HepG2 (cell line): Measurements from ENCODE around the gene CAPS. TPM values are rescaled to one million over a fixed set of nuclear protein-coding genes. Genes with fewer than 3 reads are reported as not detected.

Experiments
- ATF5 ChIP-seq: sonication (generic); formaldehyde crosslinking; IDR thresholded peaks from 2 replicates; pipeline ENCODE4 v1.4.0; 2020; ENCODE audit warnings: mild to moderate bottlenecking, low read depth, missing genetic modification reagents
- ELF3 ChIP-seq: IDR thresholded peaks from 2 replicates; pipeline ENCODE4 v1.6.1; 2016; ENCODE audit warnings: missing genetic modification reagents, missing compliant biosample characterization
- FOSL2 ChIP-seq: sonication (generic); formaldehyde crosslinking; IDR thresholded peaks from 2 replicates; pipeline ENCODE4 v1.4.0; 2020; ENCODE audit warnings: missing genetic modification reagents
- FOXA1 ChIP-seq, 2 experiments: fragments of 450-650 bp in 1 of 2; sonication (generic) in 1 of 2; formaldehyde crosslinking in 1 of 2; IDR thresholded peaks; 2 replicates each; pipeline versions ENCODE4 v1.4.0 to v1.6.1; 2016 to 2020; ENCODE audit warnings: missing genetic modification reagents in 1 of 2
- HNRNPUL1 ChIP-seq: fragments of 200-400 bp; formaldehyde crosslinking; IDR thresholded peaks from 2 replicates; pipeline ENCODE4 v1.6.1; 2017; ENCODE audit warnings: low read depth, mild to moderate bottlenecking, low read length, moderate library complexity
- IRF2 ChIP-seq: IDR thresholded peaks from 2 replicates; pipeline ENCODE4 v1.6.1; 2018; ENCODE audit warnings: missing genetic modification reagents, missing compliant biosample characterization
- IRF9 ChIP-seq: sonication (generic); formaldehyde crosslinking; IDR thresholded peaks from 2 replicates; pipeline ENCODE4 v1.8.0; 2022; ENCODE audit warnings: missing genetic modification reagents, mild to moderate bottlenecking, borderline replicate concordance
- MAX ChIP-seq: IDR thresholded peaks from 2 replicates; pipeline ENCODE4 v1.6.1; 2012; ENCODE audit warnings: inconsistent platforms
- NCOA5 ChIP-seq: sonication (generic); formaldehyde crosslinking; IDR thresholded peaks from 2 replicates; pipeline ENCODE4 v1.4.0; 2020; ENCODE audit warnings: missing genetic modification reagents
- NFIB ChIP-seq: sonication (generic); formaldehyde crosslinking; IDR thresholded peaks from 2 replicates; pipeline ENCODE4 v1.9.0; 2021; ENCODE audit warnings: missing genetic modification reagents, mild to moderate bottlenecking, borderline replicate concordance
- NFKBIZ ChIP-seq: IDR thresholded peaks from 2 replicates; pipeline ENCODE4 v1.6.1; 2018; ENCODE audit warnings: missing genetic modification reagents, missing compliant biosample characterization
- NFRKB ChIP-seq: fragments of 450-650 bp; IDR thresholded peaks from 2 replicates; pipeline ENCODE4 v1.6.1; 2017
- NR2F6 ChIP-seq, 2 experiments: IDR thresholded peaks; 2 replicates each; pipeline ENCODE4 v1.6.1; 2016; ENCODE audit warnings: antibody characterized with exemption in 1 of 2, mild to moderate bottlenecking in 1 of 2
- PHF5A ChIP-seq: IDR thresholded peaks from one replicate; pipeline ENCODE4 v1.6.1; 2018; ENCODE audit warnings: low read depth, missing genetic modification reagents; ENCODE audit not compliant: unreplicated experiment
- PLSCR1 ChIP-seq: sonication (generic); formaldehyde crosslinking; IDR thresholded peaks from 2 replicates; pipeline ENCODE4 v1.5.0; 2020; ENCODE audit warnings: missing genetic modification reagents, mild to moderate bottlenecking, borderline replicate concordance
- STAG1 ChIP-seq: sonication (generic); formaldehyde crosslinking; IDR thresholded peaks from 2 replicates; pipeline ENCODE4 v1.4.0; 2020; ENCODE audit warnings: missing genetic modification reagents
- SUZ12 ChIP-seq: fragments of 150-350 bp; IDR thresholded peaks from 2 replicates; pipeline ENCODE4 v1.6.1; 2014; ENCODE audit warnings: low read depth, low read length
- TCF7 ChIP-seq: sonication (generic); IDR thresholded peaks from 2 replicates; pipeline ENCODE4 v1.6.1; 2016; ENCODE audit warnings: antibody characterized with exemption, low read depth
- TOE1 ChIP-seq: sonication (generic); formaldehyde crosslinking; IDR thresholded peaks from 2 replicates; pipeline ENCODE4 v1.4.0; 2020; ENCODE audit warnings: mild to moderate bottlenecking, missing genetic modification reagents
- ZBTB7A ChIP-seq: sonication (generic); formaldehyde crosslinking; IDR thresholded peaks from 2 replicates; pipeline ENCODE4 v1.8.0; 2022; ENCODE audit warnings: mild to moderate bottlenecking, missing genetic modification reagents
- ZKSCAN5 ChIP-seq: sonication (generic); formaldehyde crosslinking; IDR thresholded peaks from 2 replicates; pipeline ENCODE4 v1.5.1; 2020; ENCODE audit warnings: mild to moderate bottlenecking, missing genetic modification reagents
- ZNF251 ChIP-seq: sonication (generic); formaldehyde crosslinking; IDR thresholded peaks from 2 replicates; pipeline ENCODE4 v1.9.0; 2021; ENCODE audit warnings: mild to moderate bottlenecking, missing genetic modification reagents
- ZNF253 ChIP-seq: sonication (generic); formaldehyde crosslinking; IDR thresholded peaks from 2 replicates; pipeline ENCODE4 v1.8.0; 2022; ENCODE audit warnings: mild to moderate bottlenecking, missing genetic modification reagents, borderline replicate concordance
- ZNF557 ChIP-seq: sonication (generic); formaldehyde crosslinking; IDR thresholded peaks from 2 replicates; pipeline ENCODE4 v1.4.0; 2020; ENCODE audit warnings: missing genetic modification reagents
- ZNF580 ChIP-seq: IDR thresholded peaks from 2 replicates; pipeline ENCODE4 v1.6.1; 2016; ENCODE audit warnings: low read depth, borderline replicate concordance
- ZNF780A ChIP-seq: sonication (generic); formaldehyde crosslinking; IDR thresholded peaks from 2 replicates; pipeline ENCODE4 v1.8.0; 2022; ENCODE audit warnings: mild to moderate bottlenecking, missing genetic modification reagents, moderate library complexity
- ZNF790 ChIP-seq: sonication (generic); formaldehyde crosslinking; IDR thresholded peaks from 2 replicates; pipeline ENCODE4 v1.8.0; 2022; ENCODE audit warnings: missing genetic modification reagents, mild to moderate bottlenecking, borderline replicate concordance
- ZNF816 ChIP-seq: sonication (generic); formaldehyde crosslinking; IDR thresholded peaks from 2 replicates; pipeline ENCODE4 v1.8.0; 2022; ENCODE audit warnings: missing genetic modification reagents, mild to moderate bottlenecking, borderline replicate concordance
- ZNF83 ChIP-seq: sonication (generic); formaldehyde crosslinking; IDR thresholded peaks from 2 replicates; pipeline ENCODE4 v1.4.0; 2020; ENCODE audit warnings: missing genetic modification reagents, mild to moderate bottlenecking, borderline replicate concordance
- ZSCAN21 ChIP-seq: sonication (generic); formaldehyde crosslinking; IDR thresholded peaks from 2 replicates; pipeline ENCODE4 v1.8.0; 2022; ENCODE audit warnings: mild to moderate bottlenecking, missing genetic modification reagents, moderate library complexity, borderline replicate concordance
- polyA plus RNA-seq, 8 experiments: library from polyadenylated mRNA; depleted of rRNA in 3 of 8; stranded (reverse) in 7 of 8; unstranded in 1 of 8; fragments of >200 nt; fragmentation: Illumina TruSeq in 4 of 8; extraction: Trizol in 4 of 8; gene quantifications; 2 replicates each; pipeline versions ENCODE4 v1.2.1 to v1.2.3, GENCODE V29; 2011 to 2016; ENCODE audit warnings: low read depth in 4 of 8, missing spikeins in 1 of 8, mixed read lengths in 1 of 8; ENCODE audit not compliant: insufficient read depth in 1 of 8
- total RNA-seq, 5 experiments: library from RNA; depleted of rRNA; stranded (reverse); fragments of >200 nt; fragmentation: Illumina TruSeq; extraction: Trizol; gene quantifications; 2 replicates each; pipeline ENCODE4 v1.2.3, GENCODE V29; 2016; ENCODE audit warnings: low read depth in 1 of 5

Gene CAPS
- total and polyA plus RNA-seq, 2 of the 13 experiments (the other 11 are each of a cell fraction or from before 2014, with no cell fraction given): 3.1 TPM

GRCh38 chr19:5870986-5871394 is 43.1 kb upstream of the CAPS start (continued):
- TF ChIP-seq NR2F6 (IDR thresholded peaks at IDR 0.05): peak; percentile 62
- TF ChIP-seq NR2F6 (CRISPR knock-in tag; IDR thresholded peaks at IDR 0.05): peak; percentile 90
- TF ChIP-seq ZNF251: no peak
- TF ChIP-seq FOSL2 (CRISPR knock-in tag): peak; percentile 89
- 0 out of 2 replicates have a peak, but pooled peaks have one; percentile 64 for TF ChIP-seq ZNF83
- TF ChIP-seq ZSCAN21 (CRISPR knock-in tag): peak; percentile 63; the same call in 1 of the 2 replicates
- TF ChIP-seq STAG1 (CRISPR knock-in tag): 0 out of 2 replicates have a peak, but pooled peaks have one; percentile 14
- peak; percentile 66; the same call in 1 of the 2 replicates for TF ChIP-seq ZNF780A (CRISPR knock-in tag)
- TF ChIP-seq HNRNPUL1: no peak
- no peak for TF ChIP-seq PLSCR1
- peak; percentile 82 for TF ChIP-seq NFKBIZ
- no peak for TF ChIP-seq NFRKB
- no peak for TF ChIP-seq SUZ12
- peak; percentile 81 for TF ChIP-seq TCF7
- TF ChIP-seq TOE1 (CRISPR knock-in tag): 0 out of 2 replicates have a peak, but pooled peaks have one; percentile 85
- no peak for TF ChIP-seq ZNF790 (CRISPR knock-in tag)
- no peak for TF ChIP-seq NFIB (CRISPR knock-in tag)
- TF ChIP-seq PHF5A (CRISPR knock-in tag): peak; percentile 99
- 0 out of 2 replicates have a peak, but pooled peaks have one; percentile 37 for TF ChIP-seq ZNF253 (CRISPR knock-in tag)
- TF ChIP-seq MAX: peak; percentile 72
- TF ChIP-seq ZBTB7A: peak; percentile 63; the same call in 1 of the 2 replicates
- TF ChIP-seq ZNF557 (CRISPR knock-in tag): no peak
- peak; percentile 92 for TF ChIP-seq IRF2 (CRISPR knock-in tag)
- no peak for TF ChIP-seq NCOA5 (CRISPR knock-in tag)
- no peak for TF ChIP-seq ZNF816 (CRISPR knock-in tag)
- no peak for TF ChIP-seq FOXA1 (IDR thresholded peaks at IDR 0.05)
- peak; percentile 90 for TF ChIP-seq FOXA1 (CRISPR knock-in tag; IDR thresholded peaks at IDR 0.05)
- TF ChIP-seq ATF5 (CRISPR knock-in tag): peak; percentile 94
- peak; percentile 77 for TF ChIP-seq ZNF580
- TF ChIP-seq ELF3 (CRISPR knock-in tag): peak; percentile 96
- TF ChIP-seq ZKSCAN5: peak; percentile 83
- TF ChIP-seq IRF9 (CRISPR knock-in tag): peak; percentile 92
